K562 (cell line): ENCODE data around the gene COL1A1. TPM values are rescaled to one million over a fixed set of nuclear protein-coding genes. Genes with fewer than 3 reads are reported as not detected.

Experiments
- ATAC-seq: fragments of 200-7000 bp; cut with Tn5 transposase; 3 replicates; pipeline ENCODE4 v1.9.1; 2020; ENCODE audit warnings: moderate library complexity
- BruUV-seq: library from RNA; stranded (reverse); fragments of 400-500 nt; replicated peaks from 2 replicates; lab custom pipeline; 2021; lab: Mats Ljungman, UMichigan
- CTCF ChIA-PET: fragments of 300-600 bp; formaldehyde crosslinking; extraction: SDS; loops from one replicate; lab custom pipeline; 2021; ENCODE audit warnings: low intra/inter-chr PET ratio; lab: Yijun Ruan, JAX
- POLR2A ChIA-PET: fragments of 300-600, 350-650 bp; sonication (Branson Sonifier 250); formaldehyde crosslinking; extraction: SDS; loops from one replicate; lab custom pipeline; 2021; ENCODE audit warnings: antibody characterized with exemption, inconsistent platforms; lab: Yijun Ruan, JAX
- DNase-seq, 4 experiments: peaks; one replicate each; pipeline versions ENCODE4 v3.0.0 to v3.0.0-alpha.2; 2011 to 2018; ENCODE audit warnings: low spot score in 3 of 4, mixed read lengths in 3 of 4; ENCODE audit errors: extremely low read depth in 1 of 4
- FAIRE-seq: peaks from 2 replicates; lab custom pipeline; 2011; peaks lifted over from hg19 to GRCh38; lab: Jason Lieb, UNC
- H2AFZ ChIP-seq: 2 replicates; pipeline ENCODE4 v1.6.0; 2011; ENCODE audit warnings: low read depth, low read length, control low read depth, inconsistent platforms
- H3K27ac ChIP-seq: fragments of 200-600 bp; 3 replicates; pipeline ENCODE4 v1.8.0; 2011; ENCODE audit warnings: low read depth, mild to moderate bottlenecking, control low read depth, inconsistent platforms, low read length, moderate library complexity, mixed read lengths; ENCODE audit errors: extremely low read depth
- H3K27me3 ChIP-seq, 2 experiments: fragments of 300-600 bp in 1 of 2; 2 replicates in 1 of 2; 3 replicates in 1 of 2; pipeline versions ENCODE4 v1.6.0 to v1.8.0; 2011; ENCODE audit warnings: inconsistent platforms in 2 of 2, low read length in 2 of 2, mild to moderate bottlenecking in 1 of 2, mixed read lengths in 1 of 2, moderate library complexity in 1 of 2; ENCODE audit not compliant: control insufficient read depth in 2 of 2, insufficient read depth in 2 of 2
- H3K36me3 ChIP-seq: fragments of 300-600 bp; 3 replicates; pipeline ENCODE4 v1.8.0; 2011; ENCODE audit warnings: mild to moderate bottlenecking, low read length, inconsistent platforms; ENCODE audit not compliant: control insufficient read depth, insufficient read depth
- H3K4me1 ChIP-seq, 2 experiments: fragments of 200-600 bp in 1 of 2; replicated peaks in 1 of 2; 2 replicates in 1 of 2; 3 replicates in 1 of 2; pipeline versions ENCODE4 v1.5.1 to v1.8.0; 2011; ENCODE audit warnings: inconsistent platforms in 2 of 2, low read length in 2 of 2, mild to moderate bottlenecking in 1 of 2, mixed read lengths in 1 of 2, moderate library complexity in 1 of 2; ENCODE audit not compliant: control insufficient read depth in 2 of 2, insufficient read depth in 2 of 2
- H3K4me2 ChIP-seq: 2 replicates; pipeline ENCODE4 v1.6.1; 2011; ENCODE audit warnings: low read length, control low read depth, inconsistent platforms, mixed read lengths; ENCODE audit not compliant: insufficient read depth
- H3K4me3 ChIP-seq: fragments of 200-600 bp; sonication (generic), shearing (Covaris generic); 2 replicates; pipeline ENCODE4 v1.5.1; 2016; ENCODE audit warnings: control low read depth, inconsistent platforms
- H3K79me2 ChIP-seq: fragments of 200-600 bp; 3 replicates; pipeline ENCODE4 v1.8.0; 2011; ENCODE audit warnings: low read length, inconsistent platforms; ENCODE audit not compliant: control insufficient read depth, insufficient read depth
- H3K9ac ChIP-seq, 2 experiments: 2 replicates each; pipeline versions ENCODE4 v1.6.0 to v1.6.1; 2011; ENCODE audit warnings: low read depth in 2 of 2, low read length in 2 of 2, control low read depth in 1 of 2, inconsistent platforms in 1 of 2, mild to moderate bottlenecking in 1 of 2, mixed read lengths in 1 of 2; ENCODE audit not compliant: insufficient read depth in 1 of 2
- H3K9me1 ChIP-seq: one replicate; pipeline ENCODE4 v1.6.0; 2011; ENCODE audit warnings: inconsistent platforms, mild to moderate bottlenecking, low read length, moderate library complexity; ENCODE audit not compliant: control insufficient read depth, insufficient read depth
- H3K9me3 ChIP-seq: replicated peaks from 2 replicates; pipeline ENCODE4 v1.5.1; 2011; ENCODE audit warnings: low read depth, low read length, inconsistent platforms; ENCODE audit not compliant: control insufficient read depth, insufficient read depth
- H4K20me1 ChIP-seq: replicated peaks from 2 replicates; pipeline ENCODE4 v1.6.1; 2011; ENCODE audit warnings: low read length, inconsistent platforms, mixed read lengths; ENCODE audit not compliant: control insufficient read depth, insufficient read depth
- BRF1 ChIP-seq: IDR thresholded peaks from 3 replicates; pipeline ENCODE4 v1.6.1; 2011; ENCODE audit warnings: borderline replicate concordance, mild to moderate bottlenecking; ENCODE audit not compliant: insufficient read length; ENCODE audit errors: extremely low read depth
- EGR1 ChIP-seq: fragments of 450-650 bp; conservative IDR thresholded peaks from 2 replicates; pipeline ENCODE4 v1.6.1; 2017; ENCODE audit warnings: mild to moderate bottlenecking
- HLTF ChIP-seq: fragments of 450-650 bp; IDR thresholded peaks from 2 replicates; pipeline ENCODE4 v1.6.1; 2016
- MEF2A ChIP-seq: IDR thresholded peaks from 2 replicates; pipeline ENCODE4 v1.6.1; 2011; ENCODE audit warnings: low read depth, mild to moderate bottlenecking, low read length, moderate library complexity; ENCODE audit not compliant: control insufficient read depth
- MEF2D ChIP-seq: conservative IDR thresholded peaks from 2 replicates; pipeline ENCODE4 v1.6.1; 2016; ENCODE audit warnings: low read depth, missing genetic modification characterization, missing compliant biosample characterization
- MTF1 ChIP-seq: fragments of 250-450 bp; sonication (Bioruptor Pico); IDR thresholded peaks from 2 replicates; pipeline ENCODE4 v1.9.0; 2021; ENCODE audit warnings: moderate library complexity, mild to moderate bottlenecking, inconsistent platforms, borderline replicate concordance
- SAFB2 ChIP-seq: fragments of 200-400 bp; formaldehyde crosslinking; IDR thresholded peaks from 2 replicates; pipeline ENCODE4 v1.6.1; 2018; ENCODE audit warnings: borderline replicate concordance, low read length, low read depth, moderate library complexity; ENCODE audit not compliant: severe bottlenecking
- SOX6 ChIP-seq: fragments of 450-650 bp; IDR thresholded peaks from 2 replicates; pipeline ENCODE4 v1.6.1; 2014; ENCODE audit warnings: mild to moderate bottlenecking
- XRCC4 ChIP-seq: IDR thresholded peaks from one replicate; pipeline ENCODE4 v1.6.1; 2011; ENCODE audit not compliant: insufficient read depth, insufficient read length; ENCODE audit errors: extremely low read depth
- YY1 ChIP-seq, 3 experiments: IDR thresholded peaks; 2 replicates each; pipeline ENCODE4 v1.6.1; 2011; ENCODE audit warnings: low read length in 2 of 3, mild to moderate bottlenecking in 2 of 3, moderate library complexity in 2 of 3, borderline replicate concordance in 1 of 3, control low read depth in 1 of 3, low read depth in 1 of 3; ENCODE audit not compliant: insufficient read depth in 3 of 3, insufficient replicate concordance in 2 of 3, control insufficient read depth in 1 of 3, insufficient read length in 1 of 3; ENCODE audit errors: extremely low read depth in 1 of 3
- ZNF347 ChIP-seq: fragments of 450-650 bp; formaldehyde crosslinking; IDR thresholded peaks from 2 replicates; pipeline ENCODE4 v1.4.0; 2020; ENCODE audit warnings: low read depth, mild to moderate bottlenecking, moderate library complexity
- WGBS: fragments of 100-300 bp; shearing (Covaris generic); methylation state at CpG from one replicate; pipeline ENCODE4 v1.1.6; 2016; ENCODE audit warnings: low coverage, mixed read lengths; ENCODE audit not compliant: insufficient coverage; ENCODE audit errors: missing lambda C conversion rate; 5-methylcytosine and 5-hydroxymethylcytosine counted together
- in situ Hi-C: fragments of 300-500 bp; cut with MboI; formaldehyde crosslinking; loops from 4 replicates; pipeline ENCODE4 v1.15.0; 2018; ENCODE audit warnings: inconsistent platforms, mixed read lengths
- intact Hi-C: fragments of 100-400 bp; cut with micrococcal nuclease; formaldehyde crosslinking; loops from 2 replicates; pipeline ENCODE4 v1.14.2; 2022
- polyA plus RNA-seq, 8 experiments: library from polyadenylated mRNA; depleted of rRNA in 4 of 8; stranded (reverse) in 5 of 8; unstranded in 3 of 8; fragments of >200 nt; fragmentation: Nextera tagmentation in 2 of 8; fragmentation: Illumina TruSeq in 1 of 8; extraction: Ambion mirVana in 2 of 8; extraction: Trizol in 1 of 8; gene quantifications; 2 replicates each; pipeline versions ENCODE4 v1.2.1 to v1.2.3, GENCODE V29; 2011 to 2014; ENCODE audit warnings: inconsistent platforms in 1 of 8, missing spikeins in 1 of 8
- total RNA-seq, 7 experiments: library from RNA; depleted of rRNA in 6 of 7; stranded (reverse); fragments of >200 nt in 6 of 7; fragmentation: Illumina TruSeq in 2 of 7; extraction: Trizol in 2 of 7; gene quantifications; 2 replicates each; pipeline versions ENCODE4 v1.2.1 to v1.2.3, GENCODE V29; 2011 to 2021; ENCODE audit warnings: low replicate concordance in 1 of 7
- TF ChIP-seq, protein P1 (sequence below): fragments of 250-450 bp; sonication (Bioruptor Pico); IDR thresholded peaks from 2 replicates; pipeline ENCODE4 v1.8.0; 2021; ENCODE audit warnings: moderate library complexity, mild to moderate bottlenecking, inconsistent platforms
- TF ChIP-seq, protein P2 (sequence below): sonication (generic); formaldehyde crosslinking; IDR thresholded peaks from 2 replicates; pipeline ENCODE4 v1.9.0; 2022; ENCODE audit warnings: mild to moderate bottlenecking, missing genetic modification reagents
- TF ChIP-seq, protein P3 (sequence below): fragments of 250-450 bp; sonication (Bioruptor Pico); IDR thresholded peaks from 2 replicates; pipeline ENCODE4 v1.8.0; 2021; ENCODE audit warnings: mild to moderate bottlenecking, moderate library complexity

Gene COL1A1
- total and polyA plus RNA-seq, 9 of the 15 experiments (the other 6 are each of a cell fraction or from before 2014, with no cell fraction given), result 0.04 to 3.4 (median 0.18) TPM

DNA sequence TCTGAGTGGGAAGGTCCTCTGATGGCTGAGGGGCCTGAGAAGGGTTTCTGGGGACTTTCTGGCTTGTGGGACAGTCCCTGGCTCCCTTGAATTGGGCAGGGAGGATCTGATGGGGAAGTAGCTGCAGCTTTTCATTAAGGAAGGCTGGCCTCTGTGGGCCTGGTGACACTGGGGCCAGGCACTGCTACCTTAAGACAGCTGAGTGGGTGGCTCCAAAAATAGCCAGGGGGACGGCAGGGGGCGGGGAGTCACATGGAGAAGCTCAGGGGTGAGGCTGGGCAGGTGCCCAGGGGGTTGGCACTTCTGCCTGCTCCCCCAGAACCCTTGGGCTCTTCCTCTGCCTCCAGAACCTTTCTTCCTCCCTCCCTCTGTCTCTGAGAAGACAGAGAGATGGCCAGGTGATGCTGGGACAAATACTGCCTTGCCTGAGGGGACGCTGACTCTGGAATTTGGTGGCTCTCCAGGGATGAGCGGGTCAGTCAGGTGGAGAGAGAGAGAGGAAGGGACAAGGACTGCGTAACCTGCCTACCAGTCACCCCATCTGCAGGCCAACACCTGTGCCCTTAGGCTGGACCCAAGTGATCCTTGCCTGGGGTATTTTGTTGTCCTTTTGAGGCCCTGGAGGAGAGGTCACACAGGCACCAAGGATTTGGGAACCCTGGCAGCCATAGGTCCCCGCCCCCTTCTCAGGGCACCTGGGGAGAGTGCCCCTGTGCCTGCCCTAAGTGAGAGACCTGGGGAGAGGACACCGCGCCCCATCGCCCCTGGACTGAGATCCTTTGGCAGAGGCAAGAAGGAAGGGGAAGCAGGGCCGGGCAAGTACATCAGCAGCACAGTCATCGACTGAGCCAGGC is 37.4 kb downstream of the COL1A1 start:
- Histone ChIP-seq H3K4me2 (no peak overlapping the region), H3K27me3 (peaks cover 0 to 7% of the 10 kb centered on the region in 2 experiments; a peak in 1 of 5 replicates), H4K20me1 (no peaks in the 10 kb centered on the region; the same call in 1 of the 2 replicates), H3K9me3 (no peaks in the 10 kb centered on the region), H2AFZ (no peak overlapping the region), H3K79me2 (no peaks in the 10 kb centered on the region), H3K4me3 (no peak overlapping the region), H3K36me3 (no peaks in the 10 kb centered on the region), H3K9me1 (no peaks in the 10 kb centered on the region), H3K27ac (no peak overlapping the region), H3K4me1 (peaks cover 10 to 32% of the 10 kb centered on the region in 2 experiments; a peak in 3 of 5 replicates), H3K9ac (no peak overlapping the region)
- ATAC-seq (no peak), FAIRE-seq (no peak), DNase-seq (no peak)
- intact Hi-C loops, result no loop called here
- ChIA-PET CTCF (no interaction called here), POLR2A (interaction anchor here (0.7 to 1.5 kb wide), 2 partner anchors 10 kb away, joined by 3 read pairs; no protein-coding TSS in a partner anchor)
- 25% methylated on average over 11 of the region's 11 CpGs for WGBS
- BruUV-seq, result no TSS peak
- in situ Hi-C loops, result no loop called here
- TF ChIP-seq SOX6 (no peak), EGR1 (peak; percentile 52; the same call in 1 of the 2 replicates), MTF1 (CRISPR knock-in tag) (no peak), HLTF (no peak), SAFB2 (no peak), YY1 (IDR thresholded peaks at IDR 0.05; ENCODE audit: borderline replicate concordance in 1 of 3, control insufficient read depth in 1 of 3, extremely low read depth in 1 of 3, insufficient read depth in 3 of 3, insufficient read length in 1 of 3, insufficient replicate concordance in 2 of 3, low read depth in 1 of 3, low read length in 2 of 3) (no peak), BRF1 (no peak), ZNF347 (CRISPR knock-in tag) (no peak), XRCC4 (no peak), MEF2D (tag) (peak; percentile 67), MEF2A (peak; percentile 77)
- TF ChIP-seq, protein P1, sequence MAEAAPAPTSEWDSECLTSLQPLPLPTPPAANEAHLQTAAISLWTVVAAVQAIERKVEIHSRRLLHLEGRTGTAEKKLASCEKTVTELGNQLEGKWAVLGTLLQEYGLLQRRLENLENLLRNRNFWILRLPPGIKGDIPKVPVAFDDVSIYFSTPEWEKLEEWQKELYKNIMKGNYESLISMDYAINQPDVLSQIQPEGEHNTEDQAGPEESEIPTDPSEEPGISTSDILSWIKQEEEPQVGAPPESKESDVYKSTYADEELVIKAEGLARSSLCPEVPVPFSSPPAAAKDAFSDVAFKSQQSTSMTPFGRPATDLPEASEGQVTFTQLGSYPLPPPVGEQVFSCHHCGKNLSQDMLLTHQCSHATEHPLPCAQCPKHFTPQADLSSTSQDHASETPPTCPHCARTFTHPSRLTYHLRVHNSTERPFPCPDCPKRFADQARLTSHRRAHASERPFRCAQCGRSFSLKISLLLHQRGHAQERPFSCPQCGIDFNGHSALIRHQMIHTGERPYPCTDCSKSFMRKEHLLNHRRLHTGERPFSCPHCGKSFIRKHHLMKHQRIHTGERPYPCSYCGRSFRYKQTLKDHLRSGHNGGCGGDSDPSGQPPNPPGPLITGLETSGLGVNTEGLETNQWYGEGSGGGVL (CRISPR knock-in tag), result no peak
- TF ChIP-seq, protein P2, sequence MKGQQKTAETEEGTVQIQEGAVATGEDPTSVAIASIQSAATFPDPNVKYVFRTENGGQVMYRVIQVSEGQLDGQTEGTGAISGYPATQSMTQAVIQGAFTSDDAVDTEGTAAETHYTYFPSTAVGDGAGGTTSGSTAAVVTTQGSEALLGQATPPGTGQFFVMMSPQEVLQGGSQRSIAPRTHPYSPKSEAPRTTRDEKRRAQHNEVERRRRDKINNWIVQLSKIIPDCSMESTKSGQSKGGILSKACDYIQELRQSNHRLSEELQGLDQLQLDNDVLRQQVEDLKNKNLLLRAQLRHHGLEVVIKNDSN (CRISPR knock-in tag), result no peak
- TF ChIP-seq, protein P3, sequence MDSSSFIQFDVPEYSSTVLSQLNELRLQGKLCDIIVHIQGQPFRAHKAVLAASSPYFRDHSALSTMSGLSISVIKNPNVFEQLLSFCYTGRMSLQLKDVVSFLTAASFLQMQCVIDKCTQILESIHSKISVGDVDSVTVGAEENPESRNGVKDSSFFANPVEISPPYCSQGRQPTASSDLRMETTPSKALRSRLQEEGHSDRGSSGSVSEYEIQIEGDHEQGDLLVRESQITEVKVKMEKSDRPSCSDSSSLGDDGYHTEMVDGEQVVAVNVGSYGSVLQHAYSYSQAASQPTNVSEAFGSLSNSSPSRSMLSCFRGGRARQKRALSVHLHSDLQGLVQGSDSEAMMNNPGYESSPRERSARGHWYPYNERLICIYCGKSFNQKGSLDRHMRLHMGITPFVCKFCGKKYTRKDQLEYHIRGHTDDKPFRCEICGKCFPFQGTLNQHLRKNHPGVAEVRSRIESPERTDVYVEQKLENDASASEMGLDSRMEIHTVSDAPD (CRISPR knock-in tag), result no peak
